Type B pancreatic cell (in vitro differentiated cells): ENCODE measurements around the gene TMIGD2. TPM values are rescaled to one million over a fixed set of nuclear protein-coding genes. Genes with fewer than 3 reads are reported as not detected.

ENCODE experiments used
- DNase-seq: peaks from one replicate; pipeline ENCODE4 v3.0.0; 2021; ENCODE audit warnings: mixed read lengths; ENCODE audit not compliant: unreplicated experiment; ENCODE audit errors: extremely low spot score
- H3K27ac Mint-ChIP-seq: 2 replicates; pipeline ENCODE4 v1.8.0; 2021; ENCODE audit warnings: mild to moderate bottlenecking, mixed read lengths
- H3K27me3 Mint-ChIP-seq: 2 replicates; pipeline ENCODE4 v1.8.0; 2021; ENCODE audit warnings: mixed read lengths
- H3K36me3 Mint-ChIP-seq: 2 replicates; pipeline ENCODE4 v1.8.0; 2021; ENCODE audit warnings: mixed read lengths
- H3K4me1 Mint-ChIP-seq: one replicate; pipeline ENCODE4 v1.8.0; 2021; ENCODE audit warnings: mixed read lengths; ENCODE audit not compliant: unreplicated experiment
- H3K4me3 Mint-ChIP-seq: 2 replicates; pipeline ENCODE4 v1.8.0; 2021; ENCODE audit warnings: mild to moderate bottlenecking, mixed read lengths
- H3K9me3 Mint-ChIP-seq: 2 replicates; pipeline ENCODE4 v1.8.0; 2021; ENCODE audit warnings: mixed read lengths
- total RNA-seq: library from RNA; stranded (reverse); gene quantifications from 2 replicates; pipeline ENCODE4 v1.2.1, GENCODE V29; 2021; ENCODE audit warnings: low replicate concordance
- TF ChIP-seq, protein P1 (sequence below): fragments of 200-600 bp; sonication (generic); conservative IDR thresholded peaks from 2 replicates; pipeline ENCODE4 v1.5.0; 2021; ENCODE audit warnings: antibody characterized with exemption, mild to moderate bottlenecking

TMIGD2 gene
- total RNA-seq, 1 donor from 2014 or later = not detected

DNA sequence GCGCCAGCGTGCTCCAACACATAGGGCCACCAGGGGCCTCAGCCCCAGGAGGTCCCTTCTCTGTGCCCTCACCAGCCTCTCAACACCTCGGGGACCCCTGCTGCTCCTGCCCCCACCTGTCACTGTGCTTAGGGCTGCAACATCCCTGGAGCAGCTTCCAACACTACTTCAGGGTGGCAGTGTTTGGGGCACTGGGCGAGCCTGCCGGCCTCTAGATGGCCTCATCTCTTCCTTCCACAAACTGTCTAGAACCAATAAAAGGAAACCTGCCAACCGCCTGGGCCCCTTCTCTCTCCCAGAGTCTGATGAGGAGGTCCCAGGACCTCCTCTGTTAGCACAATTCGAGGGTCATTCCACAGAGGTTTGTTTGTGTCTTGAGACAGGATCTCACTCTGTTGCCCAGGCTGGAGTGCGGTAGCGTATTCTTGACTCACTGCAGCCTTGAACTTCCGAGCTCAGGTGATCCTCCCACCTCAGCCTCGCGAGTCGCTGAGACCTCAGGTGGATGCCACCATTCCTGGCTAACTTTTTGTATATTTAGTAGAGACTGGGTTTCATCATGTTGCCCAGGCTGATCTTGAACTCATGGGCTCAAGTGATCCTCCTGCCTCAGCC, 33.3 kb downstream of the TMIGD2 start:
- Mint-ChIP-seq H3K4me1 (peaks cover 5% of the 10 kb centered on the region), H3K36me3 (peaks cover 4% of the 10 kb centered on the region), H3K4me3 (no peak overlapping the region), H3K27me3 (no peaks in the 10 kb centered on the region), H3K27ac (no peak overlapping the region), H3K9me3 (no peaks in the 10 kb centered on the region)
- TF ChIP-seq, protein P1, sequence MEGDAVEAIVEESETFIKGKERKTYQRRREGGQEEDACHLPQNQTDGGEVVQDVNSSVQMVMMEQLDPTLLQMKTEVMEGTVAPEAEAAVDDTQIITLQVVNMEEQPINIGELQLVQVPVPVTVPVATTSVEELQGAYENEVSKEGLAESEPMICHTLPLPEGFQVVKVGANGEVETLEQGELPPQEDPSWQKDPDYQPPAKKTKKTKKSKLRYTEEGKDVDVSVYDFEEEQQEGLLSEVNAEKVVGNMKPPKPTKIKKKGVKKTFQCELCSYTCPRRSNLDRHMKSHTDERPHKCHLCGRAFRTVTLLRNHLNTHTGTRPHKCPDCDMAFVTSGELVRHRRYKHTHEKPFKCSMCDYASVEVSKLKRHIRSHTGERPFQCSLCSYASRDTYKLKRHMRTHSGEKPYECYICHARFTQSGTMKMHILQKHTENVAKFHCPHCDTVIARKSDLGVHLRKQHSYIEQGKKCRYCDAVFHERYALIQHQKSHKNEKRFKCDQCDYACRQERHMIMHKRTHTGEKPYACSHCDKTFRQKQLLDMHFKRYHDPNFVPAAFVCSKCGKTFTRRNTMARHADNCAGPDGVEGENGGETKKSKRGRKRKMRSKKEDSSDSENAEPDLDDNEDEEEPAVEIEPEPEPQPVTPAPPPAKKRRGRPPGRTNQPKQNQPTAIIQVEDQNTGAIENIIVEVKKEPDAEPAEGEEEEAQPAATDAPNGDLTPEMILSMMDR = no peak
- no peak for DNase-seq

DNA sequence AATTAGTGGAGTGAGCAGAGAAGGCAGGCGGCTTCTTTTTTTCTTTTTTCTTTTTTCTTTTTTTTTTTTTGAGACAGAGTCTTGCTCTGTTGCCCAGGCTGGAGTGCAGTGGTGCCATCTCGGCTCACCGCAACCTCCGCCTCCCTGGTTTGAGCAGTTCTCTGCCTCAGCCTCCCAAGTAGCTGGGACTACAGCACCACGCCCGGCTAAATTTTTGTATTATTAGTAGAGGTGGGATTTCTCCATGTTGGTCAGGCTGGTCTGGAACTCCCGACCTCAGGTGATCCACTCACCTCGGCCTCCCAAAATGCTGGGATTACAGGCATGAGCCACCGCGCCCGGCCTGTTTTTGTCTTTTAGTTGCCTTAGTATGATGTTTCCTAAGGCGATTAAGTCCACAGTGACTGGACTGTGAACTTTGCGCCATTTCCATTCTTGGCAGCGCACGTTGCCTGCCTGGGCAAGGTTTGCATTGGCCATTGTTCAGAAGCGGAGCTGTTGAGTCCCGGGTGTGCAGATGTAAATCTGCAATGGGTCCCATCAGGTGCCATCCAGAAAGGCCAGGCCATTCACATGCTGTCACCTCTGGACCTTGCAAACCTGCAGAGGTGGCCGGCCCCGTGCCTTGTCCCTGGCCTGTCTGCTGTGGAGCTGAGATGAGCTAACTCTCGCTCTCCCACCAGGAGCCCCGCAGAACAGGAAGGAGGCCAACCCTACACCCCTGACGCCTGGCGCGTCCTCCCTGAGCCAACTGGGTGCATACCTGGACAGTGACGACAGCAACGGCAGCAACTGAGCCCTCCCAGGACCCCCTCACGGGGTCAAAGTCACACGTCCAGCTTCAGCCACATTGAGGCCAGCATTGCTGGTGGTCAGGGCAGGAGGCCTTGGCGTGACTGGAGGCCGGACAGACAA, 34.0 kb downstream of the TMIGD2 start:
- no peaks in the 10 kb centered on the region for H3K9me3 Mint-ChIP-seq
- H3K4me3 Mint-ChIP-seq = no peak overlapping the region
- H3K27me3 Mint-ChIP-seq = no peaks in the 10 kb centered on the region
- no peak for DNase-seq
- peaks cover 5% of the 10 kb centered on the region for H3K4me1 Mint-ChIP-seq
- H3K27ac Mint-ChIP-seq = no peak overlapping the region
- TF ChIP-seq, protein P1 = no peak
- peaks cover 4% of the 10 kb centered on the region for H3K36me3 Mint-ChIP-seq

DNA sequence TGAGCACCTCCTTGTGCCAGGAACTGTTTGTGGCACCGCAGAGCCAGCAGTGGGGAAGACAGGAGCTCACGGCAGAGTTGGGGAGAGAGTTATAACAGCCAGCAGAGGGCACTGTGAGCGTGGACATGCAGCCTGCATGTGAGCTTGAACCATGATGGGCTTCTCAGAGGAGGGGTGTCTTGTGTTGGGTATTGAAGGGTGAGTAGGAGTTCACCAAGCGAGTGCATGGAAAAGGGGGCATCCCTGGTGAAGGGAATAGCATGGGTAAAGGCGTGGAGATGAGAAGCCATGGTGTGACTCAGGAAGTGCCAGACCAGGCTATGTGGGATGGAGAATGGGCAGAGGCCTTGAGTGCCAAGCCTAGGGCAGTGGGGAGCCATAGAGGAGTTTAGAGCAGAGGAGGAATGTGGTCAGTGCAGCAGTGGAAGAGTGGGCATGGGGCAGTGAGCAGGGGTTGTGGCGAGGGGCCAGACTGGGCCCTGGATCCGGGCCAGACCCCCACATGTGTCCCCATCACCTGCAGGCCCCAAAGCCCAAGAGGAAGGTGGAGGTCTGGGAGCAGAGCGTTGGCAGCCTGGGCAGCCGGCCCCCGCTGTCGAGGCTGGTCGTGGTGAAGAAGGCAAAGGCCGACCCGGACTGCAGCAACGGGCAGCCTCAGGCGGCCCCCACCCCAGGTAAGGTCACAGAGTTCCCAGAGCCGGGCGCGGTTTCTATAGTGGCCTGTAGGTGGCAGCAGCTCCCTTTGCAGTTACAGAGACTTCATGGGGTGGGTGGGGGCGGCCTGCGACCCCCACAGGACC, 34.9 kb downstream of the TMIGD2 start:
- peak overlapping the region; percentile 46 for H3K27ac Mint-ChIP-seq
- peaks cover 4% of the 10 kb centered on the region for H3K36me3 Mint-ChIP-seq
- DNase-seq = no peak
- H3K4me1 Mint-ChIP-seq = peaks cover 5% of the 10 kb centered on the region
- H3K27me3 Mint-ChIP-seq = no peaks in the 10 kb centered on the region
- no peak overlapping the region for H3K4me3 Mint-ChIP-seq
- no peaks in the 10 kb centered on the region for H3K9me3 Mint-ChIP-seq
- TF ChIP-seq, protein P1 = peak; percentile 87

DNA sequence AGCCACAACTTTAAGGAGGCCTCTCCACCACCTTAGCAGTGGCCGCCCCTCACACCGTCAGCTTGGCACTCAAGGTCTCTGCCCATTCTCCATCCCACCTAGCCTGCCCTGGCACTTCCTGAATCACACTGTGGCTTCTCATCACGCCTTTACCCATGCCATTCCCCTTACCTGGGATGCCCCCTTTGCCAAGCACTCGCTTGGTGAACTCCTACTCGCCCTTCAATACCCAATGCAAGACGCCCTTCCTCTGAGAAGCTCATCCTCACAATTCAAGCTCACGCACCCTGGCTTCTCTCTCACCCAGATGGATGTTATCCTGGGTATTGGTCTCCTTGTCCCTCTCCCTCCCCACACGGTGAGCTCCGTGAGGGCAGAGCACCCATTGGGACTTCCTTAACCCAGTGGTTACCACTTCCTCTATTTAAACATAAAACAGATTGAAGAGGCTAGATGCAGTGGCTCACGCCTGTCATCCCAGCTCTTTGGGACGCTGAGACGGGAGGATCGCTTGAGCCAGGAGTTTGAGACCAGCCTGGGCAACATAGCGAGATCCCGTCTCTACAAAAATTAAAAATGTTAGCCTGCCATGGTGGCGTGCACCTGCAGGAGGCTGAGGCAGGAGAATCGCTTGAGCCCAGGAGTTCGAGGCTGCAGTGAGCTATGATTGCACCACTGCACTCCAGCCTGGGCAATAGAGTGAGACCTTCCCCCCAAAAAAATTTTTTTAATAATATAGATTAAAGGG, 35.8 kb downstream of the TMIGD2 start:
- H3K27ac Mint-ChIP-seq = no peak overlapping the region
- H3K4me3 Mint-ChIP-seq = no peak overlapping the region
- TF ChIP-seq, protein P1 = no peak
- peaks cover 4% of the 10 kb centered on the region for H3K36me3 Mint-ChIP-seq
- no peaks in the 10 kb centered on the region for H3K9me3 Mint-ChIP-seq
- DNase-seq = no peak
- H3K4me1 Mint-ChIP-seq = peaks cover 5% of the 10 kb centered on the region
- H3K27me3 Mint-ChIP-seq = no peaks in the 10 kb centered on the region

DNA sequence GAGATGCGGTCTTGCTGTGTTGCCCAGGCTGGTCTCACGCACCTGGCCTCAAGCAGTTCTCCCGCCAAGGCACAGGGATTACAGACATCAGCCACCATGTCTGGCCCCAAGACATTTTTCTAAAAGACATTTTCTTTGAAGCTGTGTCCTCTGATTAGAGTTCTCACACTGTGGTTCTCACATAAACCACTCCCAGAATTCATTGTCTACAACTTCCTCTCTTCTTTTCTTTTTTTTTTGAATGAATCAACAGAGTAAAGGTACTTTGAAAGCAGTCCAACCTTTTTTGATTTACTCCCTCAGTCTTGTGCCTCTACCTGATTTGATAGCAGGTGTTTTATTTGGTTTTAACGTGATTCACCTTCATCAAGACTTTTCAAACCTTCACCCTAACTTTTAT, 37.4 kb downstream of the TMIGD2 start:
- Mint-ChIP-seq H3K4me1 (peaks cover 5% of the 10 kb centered on the region), H3K9me3 (no peaks in the 10 kb centered on the region), H3K27ac (no peak overlapping the region), H3K36me3 (peaks cover 7% of the 10 kb centered on the region), H3K4me3 (no peak overlapping the region), H3K27me3 (no peaks in the 10 kb centered on the region)
- DNase-seq = no peak
- TF ChIP-seq, protein P1 = no peak
